ENCODE measurements around the gene IFFO2.

The IFFO2 gene

DNA sequence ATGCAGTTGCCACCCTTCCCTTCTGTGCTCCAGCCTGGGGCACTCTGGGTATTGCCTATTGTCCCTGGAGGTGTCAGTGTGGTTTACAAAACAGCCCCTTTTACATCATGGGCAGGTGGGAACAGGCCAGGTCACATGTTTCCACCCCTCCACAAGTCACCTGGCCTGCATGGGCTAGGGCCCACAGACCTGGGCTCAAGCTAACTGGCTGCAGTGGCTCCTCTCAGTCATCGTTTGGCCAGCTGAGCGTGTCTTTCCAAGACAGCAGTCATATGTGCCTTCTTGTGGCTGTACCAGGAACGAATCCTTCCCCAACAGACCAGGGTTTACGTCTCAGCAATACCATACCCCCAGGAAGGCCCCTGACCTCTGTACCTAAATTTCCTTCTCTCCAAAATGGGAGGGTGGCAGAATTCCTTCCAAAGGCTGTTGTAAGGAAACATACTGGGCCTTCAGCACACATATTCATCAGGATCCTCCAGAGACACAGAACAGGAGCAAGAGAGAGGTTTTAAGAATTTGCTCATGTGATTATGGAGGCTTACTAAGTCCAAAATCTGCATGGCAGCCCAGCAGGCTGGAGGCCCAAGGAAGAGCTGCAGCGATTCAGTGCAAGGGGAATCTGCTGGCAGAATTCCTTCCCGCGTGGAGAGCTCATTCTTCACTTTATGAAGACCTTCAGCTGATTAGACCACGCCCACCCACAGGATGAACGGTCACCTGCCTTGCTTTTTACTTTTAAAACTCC is 86.5 kb downstream of the IFFO2 start:
- ChIA-PET POLR2A (no interaction called here), CTCF (interaction anchor here (1.5 kb wide), 1 partner anchor 14 kb away, joined by 5 read pairs; no protein-coding TSS in a partner anchor)
- TF ChIP-seq, protein P1, sequence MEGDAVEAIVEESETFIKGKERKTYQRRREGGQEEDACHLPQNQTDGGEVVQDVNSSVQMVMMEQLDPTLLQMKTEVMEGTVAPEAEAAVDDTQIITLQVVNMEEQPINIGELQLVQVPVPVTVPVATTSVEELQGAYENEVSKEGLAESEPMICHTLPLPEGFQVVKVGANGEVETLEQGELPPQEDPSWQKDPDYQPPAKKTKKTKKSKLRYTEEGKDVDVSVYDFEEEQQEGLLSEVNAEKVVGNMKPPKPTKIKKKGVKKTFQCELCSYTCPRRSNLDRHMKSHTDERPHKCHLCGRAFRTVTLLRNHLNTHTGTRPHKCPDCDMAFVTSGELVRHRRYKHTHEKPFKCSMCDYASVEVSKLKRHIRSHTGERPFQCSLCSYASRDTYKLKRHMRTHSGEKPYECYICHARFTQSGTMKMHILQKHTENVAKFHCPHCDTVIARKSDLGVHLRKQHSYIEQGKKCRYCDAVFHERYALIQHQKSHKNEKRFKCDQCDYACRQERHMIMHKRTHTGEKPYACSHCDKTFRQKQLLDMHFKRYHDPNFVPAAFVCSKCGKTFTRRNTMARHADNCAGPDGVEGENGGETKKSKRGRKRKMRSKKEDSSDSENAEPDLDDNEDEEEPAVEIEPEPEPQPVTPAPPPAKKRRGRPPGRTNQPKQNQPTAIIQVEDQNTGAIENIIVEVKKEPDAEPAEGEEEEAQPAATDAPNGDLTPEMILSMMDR (IDR thresholded peaks at IDR 0.05; ENCODE audit: control extremely low read depth, extremely low read depth, low read depth, missing control alignments) = no peak
- no peak for DNase-seq (ENCODE audit: extremely low spot score)

DNA sequence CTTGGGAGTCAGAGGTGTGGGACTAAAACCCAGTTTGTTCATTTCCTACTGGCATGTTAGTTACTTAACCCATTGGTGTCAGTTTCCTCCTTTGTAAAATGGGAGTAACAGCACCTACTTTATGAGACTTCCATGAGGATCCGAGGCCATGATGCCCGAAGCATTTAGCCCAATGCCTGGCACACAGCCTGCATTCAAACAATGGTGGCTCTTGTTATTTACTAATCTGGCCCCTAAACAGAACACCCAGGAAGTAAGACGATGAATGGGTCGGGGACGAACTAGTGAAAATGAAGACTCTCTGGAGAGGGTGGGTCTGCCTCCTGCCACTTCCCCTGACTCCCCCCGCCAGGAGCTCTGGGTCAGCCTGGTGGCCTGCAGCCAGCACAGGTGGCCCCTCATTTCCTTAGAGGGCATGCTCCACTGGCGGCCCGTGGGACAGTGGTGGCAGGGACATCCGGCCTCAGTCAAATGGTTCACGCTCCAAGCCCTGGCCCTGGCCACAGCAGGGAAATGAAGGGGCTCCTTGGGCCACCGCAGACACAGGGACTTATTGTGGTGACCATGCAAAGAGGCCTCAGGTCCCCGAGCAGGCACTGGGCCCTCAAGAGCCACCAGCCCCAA is 87.6 kb downstream of the IFFO2 start:
- TF ChIP-seq, protein P1 (IDR thresholded peaks at IDR 0.05; ENCODE audit: control extremely low read depth, extremely low read depth, low read depth, missing control alignments) = no peak
- POLR2A ChIA-PET = no interaction called here
- DNase-seq (ENCODE audit: extremely low spot score) = no peak
- CTCF ChIA-PET = interaction anchor here (1.5 kb wide), 1 partner anchor 15 kb away, joined by 5 read pairs; no protein-coding TSS in a partner anchor

DNA sequence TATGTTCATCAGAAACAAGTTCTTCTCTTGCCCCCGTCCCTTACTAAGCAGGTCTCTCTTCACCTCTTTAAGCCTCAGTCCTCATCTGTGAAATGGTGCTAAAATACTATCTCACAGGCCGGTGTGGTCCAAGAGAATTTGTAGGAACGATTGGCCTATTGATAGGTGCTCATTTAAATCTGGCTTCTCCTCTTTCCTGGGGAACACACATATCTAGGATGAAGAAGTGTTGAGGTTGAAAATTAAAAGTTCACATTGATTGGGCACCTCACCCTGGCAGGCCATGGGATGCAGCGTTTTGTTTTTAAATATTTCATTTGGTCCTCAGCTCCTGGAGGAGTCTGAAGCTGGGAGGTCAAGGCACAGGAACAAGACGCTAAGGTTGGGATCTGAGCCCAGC is 88.1 kb downstream of the IFFO2 start:
- POLR2A ChIA-PET = no interaction called here
- CTCF ChIA-PET = no interaction called here
- TF ChIP-seq, protein P1 (IDR thresholded peaks at IDR 0.05; ENCODE audit: control extremely low read depth, extremely low read depth, low read depth, missing control alignments) = no peak
- no peak for DNase-seq (ENCODE audit: extremely low spot score)

DNA sequence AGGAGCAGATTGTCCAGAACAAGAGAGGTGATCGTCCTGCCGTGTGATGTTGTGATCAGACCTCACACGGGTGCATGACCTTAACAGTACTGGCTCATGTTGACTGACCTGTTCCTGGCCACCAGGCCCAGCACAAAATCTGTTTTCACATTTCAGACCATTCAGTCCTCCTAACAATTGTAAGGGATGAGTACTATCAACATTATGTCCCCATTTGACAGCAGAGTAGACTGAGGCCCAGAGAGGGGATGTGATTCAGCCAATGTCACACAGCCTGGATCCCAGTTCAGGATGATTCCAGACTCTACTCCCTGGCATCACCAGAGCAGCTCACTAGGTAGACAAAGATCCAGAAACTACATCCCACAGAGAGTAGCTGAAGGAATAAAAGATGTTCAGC is 89.6 kb downstream of the IFFO2 start:
- TF ChIP-seq, protein P1 (IDR thresholded peaks at IDR 0.05; ENCODE audit: control extremely low read depth, extremely low read depth, low read depth, missing control alignments) = no peak
- CTCF ChIA-PET = interaction anchor here (1.6 kb wide), 1 partner anchor 9 kb away, joined by 5 read pairs; no protein-coding TSS in a partner anchor
- POLR2A ChIA-PET = interaction anchor here (0.7 kb wide), 1 partner anchor 1282 kb away, joined by 4 read pairs; no protein-coding TSS in a partner anchor
- no peak for DNase-seq (ENCODE audit: extremely low spot score)

DNA sequence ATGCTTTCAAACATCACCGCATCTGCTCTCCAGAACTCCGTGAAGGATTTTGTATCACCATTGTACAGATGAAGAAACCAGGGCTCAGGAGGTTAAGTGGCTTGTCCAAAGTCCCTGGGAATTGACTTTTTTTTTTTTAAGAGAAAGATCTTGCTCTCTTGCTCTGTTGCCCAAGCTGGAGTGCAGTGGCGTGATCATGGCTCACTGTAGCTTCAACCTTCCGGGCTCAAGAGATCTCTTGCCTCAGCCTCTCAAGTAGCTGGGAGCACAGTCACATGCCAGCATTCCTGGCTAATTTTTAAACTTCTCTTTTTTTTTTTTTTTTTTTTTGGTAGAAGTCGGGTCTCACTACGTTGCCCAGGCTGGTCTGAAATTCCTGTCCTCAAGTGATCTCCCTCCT is 90.2 kb downstream of the IFFO2 start:
- TF ChIP-seq, protein P1 (IDR thresholded peaks at IDR 0.05; ENCODE audit: control extremely low read depth, extremely low read depth, low read depth, missing control alignments) = no peak
- DNase-seq (ENCODE audit: extremely low spot score) = no peak
- ChIA-PET CTCF (interaction anchor here (1.6 kb wide), 1 partner anchor 9 kb away, joined by 5 read pairs; no protein-coding TSS in a partner anchor), POLR2A (interaction anchor here (0.7 kb wide), 1 partner anchor 1282 kb away, joined by 4 read pairs; no protein-coding TSS in a partner anchor)

DNA sequence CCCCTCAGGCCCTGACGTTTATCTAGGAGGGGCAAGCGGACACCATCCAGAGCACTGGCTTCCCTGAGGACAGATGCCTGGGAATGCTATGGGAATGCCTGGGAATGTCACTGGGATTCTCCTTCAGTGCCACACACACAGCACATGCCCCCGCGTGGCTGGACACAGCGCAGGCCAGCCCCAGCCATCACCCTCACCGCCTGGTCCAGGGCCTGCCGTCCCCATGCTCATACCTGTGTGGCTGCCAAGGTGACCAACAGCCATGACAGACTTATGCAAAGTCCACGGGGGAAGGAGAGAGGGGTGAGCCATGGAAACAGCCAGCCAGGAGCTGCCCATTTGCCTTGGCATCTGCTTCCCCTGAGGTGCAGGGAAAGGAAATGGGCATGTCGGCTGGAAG is 91.3 kb downstream of the IFFO2 start:
- ChIA-PET POLR2A (no interaction called here), CTCF (no interaction called here)
- TF ChIP-seq, protein P1 (IDR thresholded peaks at IDR 0.05; ENCODE audit: control extremely low read depth, extremely low read depth, low read depth, missing control alignments) = no peak
- no peak for DNase-seq (ENCODE audit: extremely low spot score)

All from GM10248 (cell line).